ENCODE results near the gene GP9. TPM values are rescaled to one million over a fixed set of nuclear protein-coding genes. Genes with fewer than 3 reads are reported as not detected.

Gene GP9
- polyA plus RNA-seq, 3 donors = 0.86 to 2.2 (median 1.3) TPM

DNA sequence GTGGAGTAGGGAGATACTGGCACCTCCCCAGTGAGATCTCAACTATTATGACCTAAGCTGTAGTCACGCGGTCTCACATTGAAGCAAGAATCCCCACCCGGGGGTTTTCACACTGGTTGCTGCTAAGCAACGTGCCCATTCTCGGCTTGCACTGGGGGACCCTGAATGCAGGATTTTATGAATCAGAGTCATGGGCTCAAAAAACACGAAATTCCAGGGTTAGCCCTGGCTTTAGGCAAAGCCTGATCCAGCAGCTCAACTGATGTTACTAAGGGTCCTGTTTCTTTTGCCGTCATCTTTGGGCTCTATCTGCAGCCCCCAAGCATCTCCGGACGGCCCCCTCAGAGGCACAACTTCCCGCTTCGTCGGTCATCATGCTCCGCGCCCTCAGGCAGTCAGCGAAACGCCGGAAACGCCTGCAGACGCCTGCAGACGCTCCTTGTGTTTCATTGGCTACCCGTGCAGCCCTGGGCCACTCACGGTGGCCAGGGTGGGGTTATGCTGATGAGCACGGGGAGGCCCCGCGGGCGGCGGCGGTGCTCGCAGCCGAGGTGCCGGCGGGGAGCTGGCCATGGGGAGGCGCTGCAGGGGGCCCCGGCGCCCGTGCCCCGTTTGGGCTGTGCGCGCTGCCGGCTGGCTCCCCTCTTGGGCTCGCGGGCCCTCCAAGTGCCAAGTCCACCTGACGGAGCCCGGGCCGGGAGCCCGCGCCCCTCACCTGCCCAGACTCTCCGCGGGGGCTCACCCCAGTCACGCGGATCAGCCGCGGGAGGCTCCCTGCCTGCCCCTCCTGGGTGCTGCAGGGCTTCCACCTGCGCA lies 33.6 kb upstream of the GP9 start:
- peak; percentile 90 for DNase-seq

DNA sequence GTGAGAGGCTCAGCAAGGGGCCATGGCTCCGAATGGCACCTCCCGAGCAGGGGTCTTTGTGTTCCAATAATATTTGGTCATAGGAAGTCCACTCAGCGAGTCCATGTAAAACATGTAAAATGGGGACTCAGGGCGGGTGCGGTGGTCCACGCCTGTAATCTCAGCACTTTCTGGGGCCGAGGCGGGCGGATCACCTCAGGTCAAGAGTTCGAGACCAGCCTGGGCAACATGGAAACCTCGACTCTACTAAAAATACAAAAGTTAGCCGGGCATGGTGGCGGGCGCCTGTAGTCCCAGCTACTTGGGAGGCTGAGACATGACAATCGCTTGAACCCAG lies 33.1 kb upstream of the GP9 start:
- DNase-seq = no peak

DNA sequence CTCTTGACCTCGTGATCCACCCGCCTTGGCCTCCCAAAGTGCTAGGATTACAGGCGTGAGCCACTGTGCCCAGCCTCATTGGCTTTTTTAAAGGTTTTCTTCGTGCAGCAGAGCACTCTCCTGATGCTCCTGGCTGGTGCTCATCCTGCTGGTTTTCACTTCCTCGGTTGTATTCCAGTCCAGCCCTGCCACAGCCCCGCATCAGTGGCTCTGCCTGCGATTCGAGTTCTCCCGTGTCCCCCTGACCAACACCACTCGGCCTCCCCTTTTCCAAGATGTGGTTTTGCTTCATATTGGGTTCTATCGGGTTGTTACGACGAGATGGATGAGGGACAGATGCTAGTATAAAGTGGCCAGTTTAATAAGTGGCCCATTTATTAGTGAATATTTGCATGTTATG lies 31.7 kb upstream of the GP9 start:
- no peak for DNase-seq

DNA sequence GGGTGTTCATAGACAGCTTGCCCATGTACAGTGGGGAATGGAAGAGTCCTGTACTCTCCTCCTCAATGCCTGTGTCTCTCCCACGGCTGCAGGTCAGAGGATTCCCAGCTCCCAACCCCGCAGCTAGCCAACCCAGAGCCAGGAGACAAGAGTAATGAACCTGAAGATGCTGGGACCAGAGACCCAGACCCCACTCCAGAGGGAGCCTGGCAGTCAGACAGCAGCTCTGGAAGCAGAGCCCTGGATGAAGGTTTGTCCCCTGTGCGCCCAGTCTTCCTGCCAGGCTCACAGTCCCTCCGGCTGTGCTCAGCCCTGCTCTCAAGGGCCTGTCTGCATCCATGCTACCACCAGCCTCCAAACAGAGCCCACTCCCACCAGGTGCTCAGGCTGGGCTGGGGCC lies 30.0 kb upstream of the GP9 start:
- no peak for DNase-seq

DNA sequence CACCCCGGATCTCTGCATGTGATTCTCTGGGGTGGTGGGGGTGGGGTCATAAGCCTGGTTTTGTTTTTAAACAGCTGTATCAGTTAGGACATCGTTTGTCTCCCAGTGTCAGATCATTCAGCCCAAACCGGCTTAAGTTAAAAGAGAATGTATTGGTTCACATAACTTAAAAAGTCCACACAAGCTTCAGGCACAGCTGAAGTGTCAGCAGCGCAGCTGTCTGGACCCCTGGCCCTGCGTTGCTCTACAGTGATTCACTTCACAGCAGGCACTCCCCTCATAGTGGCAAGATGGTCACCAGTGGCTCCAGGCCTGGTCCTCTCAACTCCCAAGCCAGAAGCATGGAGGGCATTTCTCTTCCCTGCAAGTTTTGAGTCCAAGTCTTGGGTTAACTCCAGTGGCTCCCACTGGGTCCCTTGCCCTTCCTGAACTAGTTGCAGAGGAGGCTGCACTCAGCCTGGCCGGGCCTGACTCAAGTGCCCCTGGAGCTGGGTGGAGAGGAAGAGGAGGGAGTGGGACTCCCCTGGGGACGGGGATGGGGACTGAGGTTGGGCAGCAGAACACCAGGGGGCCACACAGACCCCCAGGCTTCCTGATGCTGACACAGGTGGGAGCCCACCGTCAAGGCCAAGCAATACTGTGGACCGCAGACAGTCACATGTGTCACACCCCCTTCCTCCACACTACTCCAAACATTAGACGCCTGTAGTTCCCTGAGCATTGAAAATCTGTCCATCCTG lies 28.9 kb upstream of the GP9 start:
- no peak for DNase-seq

DNA sequence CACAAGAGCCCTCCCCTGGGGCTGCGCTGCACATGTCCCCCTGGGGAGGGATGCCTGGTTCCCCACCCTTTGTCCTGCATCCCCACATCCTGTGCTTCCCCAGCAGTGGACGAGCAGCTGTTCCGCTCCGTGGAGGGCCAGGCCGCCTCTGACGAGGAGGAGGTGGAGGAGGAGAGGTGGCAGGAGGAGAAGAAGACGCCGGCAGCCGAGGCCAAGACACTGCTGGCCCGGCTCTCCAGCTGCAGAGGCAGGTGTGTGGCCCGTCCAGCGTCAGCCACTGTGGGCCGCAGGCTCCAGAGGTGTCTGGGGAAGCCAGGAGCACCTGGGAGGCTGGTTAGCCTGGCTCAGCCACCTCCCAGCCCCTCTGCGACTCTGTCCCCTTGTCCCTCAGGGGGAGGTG lies 27.9 kb upstream of the GP9 start:
- no peak for DNase-seq

DNA sequence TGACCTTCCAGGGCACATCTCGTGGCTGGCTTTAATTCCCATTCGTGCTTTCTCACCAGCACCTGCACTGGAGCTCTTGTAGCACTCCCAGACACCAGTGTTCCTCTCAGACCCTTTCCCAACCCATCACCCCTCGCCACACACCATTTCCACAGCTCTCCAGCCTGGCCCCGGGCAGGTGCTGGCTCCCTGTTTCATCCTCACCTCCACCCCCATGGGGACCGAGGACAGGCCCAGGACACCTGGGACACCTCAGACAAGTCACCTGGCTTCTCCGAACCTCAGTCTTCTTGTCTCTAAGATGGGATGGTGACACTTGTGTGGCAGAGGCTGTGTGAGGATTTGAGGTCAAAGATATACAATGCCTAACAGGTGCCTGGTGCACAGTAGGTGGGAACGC lies 27.4 kb upstream of the GP9 start:
- DNase-seq = no peak

DNA sequence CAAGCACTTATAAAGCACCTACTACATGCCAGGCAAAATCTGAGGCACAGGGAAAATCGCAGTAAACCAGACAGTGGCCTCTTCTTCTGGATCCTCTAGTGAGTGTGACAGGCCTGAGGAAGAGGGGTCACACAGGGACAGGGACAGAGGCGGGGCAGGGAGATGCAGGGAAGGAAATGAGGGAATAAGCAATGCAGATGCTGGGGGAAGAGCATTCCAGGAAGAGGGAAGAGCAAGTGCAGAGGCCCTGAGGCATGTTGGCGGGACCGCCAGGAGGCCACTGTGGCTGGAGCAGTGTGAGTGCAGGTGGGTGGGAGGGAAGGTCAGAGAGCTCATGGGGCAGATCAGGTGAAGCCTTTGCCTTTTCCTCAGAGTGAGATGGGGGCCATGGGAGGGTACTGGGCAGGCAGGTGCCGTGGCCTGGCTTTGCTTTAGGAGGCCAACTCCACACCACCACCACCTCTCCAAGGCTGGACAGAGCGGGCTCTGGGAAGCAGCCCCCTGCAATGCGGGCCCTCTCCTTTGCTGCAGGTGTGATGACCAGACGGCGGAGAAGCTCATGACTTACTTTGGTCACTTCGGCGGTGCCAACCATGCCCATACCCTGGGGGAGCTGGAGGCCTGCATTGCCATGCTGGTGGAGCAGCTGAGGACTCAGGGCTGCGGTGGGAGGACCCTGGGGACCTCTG lies 26.8 kb upstream of the GP9 start:
- no peak for DNase-seq

DNA sequence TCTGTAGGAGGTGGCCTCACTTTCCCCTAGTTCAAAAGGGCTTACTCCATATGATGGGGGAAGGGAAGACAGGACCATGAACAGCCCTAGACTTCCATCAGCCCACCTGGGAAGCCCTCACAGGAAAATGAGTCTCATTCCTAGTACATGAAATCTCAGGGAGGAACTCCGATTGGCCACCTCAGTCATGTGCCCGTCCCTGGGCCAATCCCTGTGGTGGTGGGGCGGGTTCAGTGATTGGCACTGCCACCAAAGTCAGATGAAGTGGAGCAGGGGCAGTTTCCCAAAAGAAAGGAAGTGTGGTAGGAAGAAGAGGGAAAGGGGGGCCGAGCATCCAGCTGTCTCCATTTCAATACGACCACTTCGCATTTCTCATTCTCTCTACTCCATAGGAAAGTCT lies 25.9 kb upstream of the GP9 start:
- DNase-seq = no peak

DNA sequence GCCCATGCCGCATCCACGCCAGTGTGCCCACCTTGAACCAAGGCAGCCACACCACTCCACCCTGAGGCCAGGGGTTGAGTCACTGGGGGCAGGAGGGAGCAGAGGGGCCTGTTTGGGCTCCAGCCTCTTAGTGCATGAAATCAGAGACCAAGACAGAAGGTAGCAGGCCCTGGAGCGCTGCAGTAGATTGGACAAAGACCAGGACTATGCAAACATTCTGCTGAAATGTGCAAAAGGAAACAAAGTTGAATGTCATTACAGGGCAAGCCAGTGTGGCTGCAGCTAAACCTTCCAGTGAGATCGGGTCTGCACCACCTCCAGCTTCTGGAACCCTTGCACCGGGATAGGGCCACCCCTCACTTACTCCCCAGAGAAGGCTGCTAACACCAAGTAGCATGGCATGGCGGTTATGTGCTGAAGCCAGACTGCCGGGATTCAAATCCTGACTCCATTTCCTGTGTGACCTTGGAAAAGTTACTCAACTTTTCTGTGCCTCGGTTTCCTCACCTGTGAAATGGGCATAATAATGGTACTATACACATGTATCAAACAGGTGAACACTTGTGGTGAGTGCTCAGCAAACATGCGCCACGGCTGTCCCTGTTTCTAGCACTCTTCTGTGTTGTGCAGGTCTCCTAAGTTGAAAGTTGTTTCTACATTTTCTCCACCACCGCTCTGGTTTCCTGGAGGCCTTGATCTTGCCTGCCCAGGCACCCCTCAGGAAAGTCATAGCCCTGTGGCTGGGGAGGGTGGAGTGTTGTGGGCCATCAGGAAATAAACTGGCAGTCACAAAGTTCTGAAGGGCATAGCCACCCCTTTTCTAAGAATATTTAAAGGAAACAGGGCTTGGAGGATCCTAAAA lies 25.0 kb upstream of the GP9 start:
- no peak for DNase-seq

DNA sequence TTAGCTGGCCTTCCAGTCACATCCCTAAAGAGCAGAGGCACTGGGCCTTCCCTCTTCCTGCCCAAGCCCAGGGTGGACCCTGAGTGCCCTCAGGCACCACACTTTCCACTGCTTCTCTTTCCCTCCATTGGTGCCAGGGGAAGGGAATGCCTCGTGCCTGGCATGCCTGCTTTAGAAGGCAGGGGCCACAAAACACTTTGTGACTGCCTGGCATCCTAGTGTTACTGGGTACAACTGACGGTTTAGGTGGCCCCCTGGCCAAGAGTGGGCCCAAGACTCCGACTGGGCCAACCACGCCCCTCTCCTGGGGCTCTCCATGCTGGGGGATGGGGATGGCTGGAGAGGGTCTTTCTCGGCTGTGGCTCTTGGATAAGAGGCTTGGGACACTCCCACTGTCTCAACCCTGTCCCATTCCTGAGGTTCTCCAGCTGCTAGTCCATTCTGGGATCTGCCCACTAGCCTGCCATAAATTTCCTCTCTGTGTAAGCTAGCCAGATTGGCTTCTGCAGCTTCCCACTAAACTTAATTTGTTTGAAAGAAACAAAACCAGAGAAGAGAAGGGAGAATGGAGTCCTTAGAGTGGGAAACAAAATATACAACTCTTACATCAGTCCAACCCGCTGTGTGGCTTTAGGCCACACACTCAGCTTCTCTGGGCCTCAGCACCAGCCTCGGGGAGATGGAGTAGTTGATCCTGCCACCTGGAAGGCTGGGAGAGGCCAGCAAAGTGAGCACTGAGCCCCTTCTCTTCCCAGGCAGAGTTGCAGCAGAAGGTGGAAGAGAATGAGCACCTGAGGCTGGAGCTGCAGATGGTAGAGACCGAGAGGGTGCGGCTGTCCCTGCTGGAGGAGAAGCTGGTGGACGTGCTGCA lies 24.1 kb upstream of the GP9 start:
- no peak for DNase-seq

DNA sequence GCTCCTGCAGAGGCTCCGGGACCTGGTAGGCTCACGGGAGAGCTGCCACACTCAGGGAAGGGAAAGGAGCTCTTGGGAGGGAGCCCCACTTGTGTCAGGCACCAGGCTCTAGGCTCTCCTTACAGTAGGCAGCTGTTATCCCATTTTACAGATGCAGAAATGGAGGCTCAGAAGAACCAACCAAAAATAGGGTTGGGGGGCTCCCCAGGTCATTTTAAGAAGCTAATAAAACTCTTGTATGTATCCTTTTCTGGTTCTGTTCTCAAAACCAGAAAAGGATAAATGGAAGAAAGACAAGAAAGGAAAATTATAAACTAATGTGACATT lies 23.5 kb upstream of the GP9 start:
- no peak for DNase-seq

DNA sequence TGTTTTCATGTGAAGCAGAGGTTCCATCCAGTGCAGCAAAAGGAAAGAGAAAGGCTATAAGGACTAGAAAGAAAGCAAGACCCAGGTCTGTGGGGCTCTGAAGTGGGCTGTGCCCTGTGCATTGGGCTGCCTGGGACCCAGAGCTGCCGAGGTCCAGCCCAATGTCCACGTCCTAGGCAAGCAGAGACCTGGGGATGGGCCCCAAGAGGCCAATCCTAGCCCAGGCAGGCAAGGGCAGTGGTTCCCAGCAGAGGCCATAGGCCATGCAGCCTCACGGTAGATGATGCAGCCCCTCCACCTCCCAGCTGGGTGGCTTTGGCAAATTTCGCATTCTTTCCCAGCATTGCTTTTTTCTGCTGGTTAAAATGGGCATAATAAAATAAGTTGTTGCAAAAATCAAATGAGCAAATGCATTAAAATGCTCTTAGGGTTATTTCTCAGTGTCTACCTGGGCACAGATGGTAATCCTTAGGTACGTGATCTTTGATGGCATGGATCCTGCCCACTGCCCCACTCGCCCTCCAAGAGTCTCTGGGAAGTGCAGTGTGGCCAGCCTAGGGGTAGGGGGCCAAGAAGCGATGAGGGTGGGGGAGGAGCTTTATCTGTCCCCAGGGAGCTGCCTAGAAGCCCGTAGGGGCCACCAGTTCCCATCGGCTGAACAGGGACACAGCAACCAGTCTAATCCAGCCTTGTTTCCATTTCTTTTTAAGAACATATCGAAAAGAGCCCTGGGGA lies 22.3 kb upstream of the GP9 start:
- no peak for DNase-seq

DNA sequence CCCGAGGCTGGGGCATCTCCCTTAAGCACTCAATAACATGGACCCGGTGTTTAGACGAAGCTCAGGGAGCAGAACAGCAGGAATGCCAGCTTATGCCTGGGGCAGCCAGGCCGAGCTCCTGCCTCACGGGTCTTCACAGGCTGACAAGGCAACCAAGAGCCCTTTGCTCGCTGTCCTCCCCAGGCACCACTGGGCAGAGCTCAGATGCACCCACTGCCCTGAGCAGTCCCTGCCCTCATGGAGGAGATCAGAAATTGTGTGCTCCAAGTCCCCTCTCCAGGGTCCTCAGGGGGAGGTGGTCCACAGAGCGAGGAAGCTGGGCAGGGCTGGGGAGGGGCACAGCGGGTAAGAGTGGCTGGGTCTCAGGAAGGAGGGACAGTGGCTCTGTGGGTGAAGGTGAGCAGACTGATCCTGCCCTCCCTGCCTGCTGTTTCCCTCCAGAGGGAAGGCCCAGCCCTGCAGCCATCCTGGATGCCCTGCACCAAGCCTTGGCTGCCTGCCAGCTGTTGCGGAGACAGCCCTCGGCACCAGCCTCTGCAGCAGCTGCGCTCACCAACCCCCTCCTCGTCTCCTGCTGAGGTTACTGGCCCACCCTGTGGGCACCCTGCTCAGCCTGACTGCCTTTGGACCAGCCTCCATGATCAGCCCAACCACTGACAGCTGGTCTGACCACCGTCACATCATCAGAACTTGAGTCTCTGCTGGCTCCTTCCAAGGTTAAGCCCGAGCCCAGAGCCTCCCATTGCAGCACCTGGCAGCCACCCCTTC lies 21.1 kb upstream of the GP9 start:
- DNase-seq = no peak

DNA sequence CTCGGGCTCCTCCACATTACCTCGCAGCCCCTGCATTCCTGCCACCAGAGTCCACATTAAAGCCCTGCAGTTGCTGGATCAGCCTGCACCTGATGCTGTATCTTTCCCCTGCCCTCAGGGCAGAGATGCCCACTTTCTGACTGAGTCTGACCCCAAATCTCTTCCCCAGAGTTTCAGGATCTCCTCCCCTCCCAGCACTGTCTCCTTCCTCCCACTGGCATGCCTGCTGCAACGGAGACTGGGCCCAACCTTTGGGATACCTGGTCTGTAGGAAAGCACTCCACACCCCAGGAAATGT lies 20.6 kb upstream of the GP9 start:
- no peak for DNase-seq

DNA sequence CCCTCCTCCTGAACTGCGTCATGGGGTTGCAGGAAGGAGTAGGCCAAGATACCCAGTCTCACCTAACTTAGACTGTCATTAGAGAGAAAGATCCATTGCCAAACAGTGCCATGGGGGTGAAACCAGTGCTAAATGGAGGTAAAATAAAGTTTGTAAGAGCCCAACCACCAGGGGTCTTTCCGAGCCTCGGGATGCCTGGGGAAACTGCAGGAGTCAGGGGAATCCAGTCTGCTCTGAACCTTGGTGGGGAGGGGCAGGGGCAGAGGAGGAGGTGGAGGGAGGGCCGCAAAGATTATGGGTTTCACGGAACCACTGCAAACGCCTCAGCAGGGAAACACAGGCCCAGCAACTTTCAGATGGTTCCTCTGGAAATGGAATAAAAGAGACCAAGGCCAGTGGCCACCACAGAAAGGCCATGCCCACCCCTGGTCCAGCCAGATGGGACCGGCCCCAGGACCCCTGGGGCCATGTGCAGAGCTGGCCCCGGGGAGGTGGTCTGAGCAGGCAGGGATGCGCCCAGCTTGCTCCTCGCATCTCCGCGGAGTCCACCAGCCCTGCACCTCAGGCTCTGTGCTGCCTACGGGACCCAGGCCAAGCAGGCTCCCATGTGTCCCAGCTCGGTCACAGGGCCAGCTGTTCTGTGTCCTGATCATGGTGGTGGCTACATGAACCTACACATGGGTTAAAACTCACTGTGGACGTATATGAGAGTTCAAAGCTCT lies 19.8 kb upstream of the GP9 start:
- no peak for DNase-seq

DNA sequence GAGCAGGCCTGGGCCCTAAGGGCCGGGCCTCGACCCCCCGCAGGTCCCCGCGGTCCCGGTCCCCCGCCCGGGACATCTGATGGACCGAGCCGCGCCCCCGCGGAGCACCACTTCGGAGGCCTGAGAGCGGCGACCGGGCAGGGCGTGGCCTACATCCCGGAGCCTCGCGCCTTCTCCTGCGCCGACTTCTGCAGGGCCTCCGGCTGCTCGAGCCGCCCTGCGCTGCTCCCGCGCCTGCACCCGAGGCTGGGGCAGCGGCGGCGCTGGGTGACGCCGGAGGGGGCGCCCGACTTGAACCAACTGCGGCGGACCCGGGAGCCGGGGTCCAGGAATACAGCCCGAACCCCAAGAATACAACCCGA lies 14.9 kb upstream of the GP9 start:
- no peak for DNase-seq

DNA sequence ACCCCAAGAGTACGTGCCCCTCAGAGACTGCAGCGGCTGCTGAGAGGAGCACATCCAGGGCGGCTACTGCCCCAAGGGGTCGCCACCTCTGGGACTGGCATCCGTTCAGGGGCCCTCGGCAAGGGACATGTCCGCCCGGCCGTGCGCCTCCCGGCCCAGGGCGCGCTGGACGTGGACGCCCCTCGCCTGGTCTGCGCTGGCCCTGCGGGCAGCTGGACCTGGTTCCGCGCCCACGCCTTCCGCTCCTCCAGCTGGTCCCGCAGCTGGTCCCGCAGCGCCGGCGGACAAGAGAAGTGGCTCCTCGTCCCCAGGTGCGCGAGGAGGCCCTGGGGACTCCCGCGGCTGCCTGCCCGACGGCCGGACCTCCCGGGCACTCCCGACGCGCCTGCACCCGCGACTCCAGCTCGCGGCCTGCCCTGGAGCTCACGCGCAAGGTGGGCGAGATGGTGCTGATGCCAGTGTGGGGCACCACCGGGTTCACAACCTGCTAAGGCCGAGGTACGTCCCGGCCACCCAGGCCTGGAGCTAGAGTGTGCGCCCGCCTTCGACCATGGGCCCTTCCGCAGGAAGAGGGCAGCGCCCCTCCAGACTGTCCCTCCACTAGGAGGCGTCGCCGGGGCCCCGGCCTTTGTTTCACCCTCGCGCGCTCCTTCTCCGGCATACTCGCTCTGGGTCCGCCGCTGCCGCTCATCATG lies 14.4 kb upstream of the GP9 start:
- DNase-seq = no peak

All from renal pelvis (tissue), 4 donors.